ENCODE data around the gene RYR2. TPM values are rescaled to one million over a fixed set of nuclear protein-coding genes. Genes with fewer than 3 reads are reported as not detected.

The RYR2 gene
- total RNA-seq, 4 donors from 2014 or later = 0.88 to 8.4 (median 5.5) TPM

- Histone ChIP-seq H3K4me3 (no peak overlapping the region), H3K4me1 (no peaks in the 10 kb centered on the region), H3K36me3 (no peaks in the 10 kb centered on the region), H3K27me3 (no peaks in the 10 kb centered on the region), H3K27ac (no peak overlapping the region), H3K9me3 (no peaks in the 10 kb centered on the region)
- TF ChIP-seq POLR2A (IDR thresholded peaks at IDR 0.05) = no peak
- TF ChIP-seq CTCF (IDR thresholded peaks at IDR 0.05) = no peak
- intact Hi-C loops (cut with DNase I; ENCODE audit: low total_unique reads) = no loop called here
- no peak for DNase-seq
Observed at GRCh38 chr1:237873487-237874211, 831.7 kb downstream of the RYR2 start.

GRCh38 chr1:237875291-237875690 is 833.3 kb downstream of the RYR2 start:
- H3K4me3 ChIP-seq = no peak overlapping the region
- DNase-seq = no peak
- no peaks in the 10 kb centered on the region for H3K36me3 ChIP-seq
- H3K9me3 ChIP-seq = no peaks in the 10 kb centered on the region
- H3K4me1 ChIP-seq = no peaks in the 10 kb centered on the region
- intact Hi-C loops (cut with DNase I; ENCODE audit: low total_unique reads) = no loop called here
- H3K27me3 ChIP-seq = no peaks in the 10 kb centered on the region
- TF ChIP-seq CTCF (IDR thresholded peaks at IDR 0.05) = no peak
- no peak for TF ChIP-seq POLR2A (IDR thresholded peaks at IDR 0.05)
- no peak overlapping the region for H3K27ac ChIP-seq

- Histone ChIP-seq H3K36me3 (no peaks in the 10 kb centered on the region), H3K27me3 (no peaks in the 10 kb centered on the region), H3K27ac (no peak overlapping the region), H3K4me3 (no peak overlapping the region), H3K4me1 (no peaks in the 10 kb centered on the region), H3K9me3 (no peaks in the 10 kb centered on the region)
- DNase-seq = no peak
- intact Hi-C loops (cut with DNase I; ENCODE audit: low total_unique reads) = no loop called here
- TF ChIP-seq CTCF (IDR thresholded peaks at IDR 0.05) (no peak), POLR2A (IDR thresholded peaks at IDR 0.05) (no peak)
Observed at GRCh38 chr1:237877631-237878030, 835.6 kb downstream of the RYR2 start.

- Histone ChIP-seq H3K27ac (no peak overlapping the region), H3K36me3 (no peaks in the 10 kb centered on the region), H3K4me1 (no peaks in the 10 kb centered on the region), H3K9me3 (no peaks in the 10 kb centered on the region), H3K27me3 (no peaks in the 10 kb centered on the region), H3K4me3 (no peak overlapping the region)
- intact Hi-C loops (cut with DNase I; ENCODE audit: low total_unique reads) = no loop called here
- DNase-seq = no peak
- TF ChIP-seq POLR2A (IDR thresholded peaks at IDR 0.05) (no peak), CTCF (IDR thresholded peaks at IDR 0.05) (no peak)
Observed at GRCh38 chr1:237878406-237878805, 836.4 kb downstream of the RYR2 start.

- Histone ChIP-seq H3K36me3 (no peaks in the 10 kb centered on the region), H3K9me3 (no peaks in the 10 kb centered on the region)
Observed at GRCh38 chr1:237879195-237879594, 837.2 kb downstream of the RYR2 start.

More at GRCh38 chr1:237879195-237879594, 837.2 kb downstream of the RYR2 start:
- no peak for DNase-seq
- H3K4me1 ChIP-seq = no peaks in the 10 kb centered on the region
- intact Hi-C loops (cut with DNase I; ENCODE audit: low total_unique reads) = no loop called here
- H3K27me3 ChIP-seq = no peaks in the 10 kb centered on the region
- H3K4me3 ChIP-seq = no peak overlapping the region
- TF ChIP-seq POLR2A (IDR thresholded peaks at IDR 0.05) (no peak), CTCF (IDR thresholded peaks at IDR 0.05) (no peak)
- H3K27ac ChIP-seq = no peak overlapping the region

Small RNAs within 50 kb of the gene (microRNA-seq; reads per million reads assigned to microRNA genes)
- gene MIR4428 (ENCODE audit: borderline microRNAs expressed, borderline replicate concordance) = not detected

Small RNAs within 50 kb of the gene (small RNA-seq; reads per million reads assigned to genes)
- gene MIR4428 (not detected), gene RF00402 (not detected)

Other genes with a start within 250 kb of the RYR2 start
- 10 to 100 TPM; 19.0 to 78.1 (median 47.5) TPM for gene MTR, start 246.9 kb upstream of the RYR2 start, total RNA-seq
- gene MT1HL1, start 37.7 kb upstream of the RYR2 start, total RNA-seq = not detected